LHCN-M2 (cell line): ENCODE results near the gene SRD5A1. TPM values are rescaled to one million over a fixed set of nuclear protein-coding genes. Genes with fewer than 3 reads are reported as not detected.
"Not testable (repeated sequence)": the region's sequence is repeated elsewhere in the genome, so short reads cannot be mapped to it uniquely, and the experiment has no call there.

Experiments
- DNase-seq: peaks from one replicate; pipeline ENCODE4 v3.0.0-alpha.2; 2012; ENCODE audit warnings: low read depth
- total RNA-seq: library from RNA; depleted of rRNA; stranded (reverse); fragments of >200 nt; gene quantifications from 2 replicates; pipeline ENCODE4 v1.2.3, GENCODE V29; 2014

SRD5A1 gene
- total RNA-seq, 1 experiment from 2014 or later: 34.1 TPM

DNA sequence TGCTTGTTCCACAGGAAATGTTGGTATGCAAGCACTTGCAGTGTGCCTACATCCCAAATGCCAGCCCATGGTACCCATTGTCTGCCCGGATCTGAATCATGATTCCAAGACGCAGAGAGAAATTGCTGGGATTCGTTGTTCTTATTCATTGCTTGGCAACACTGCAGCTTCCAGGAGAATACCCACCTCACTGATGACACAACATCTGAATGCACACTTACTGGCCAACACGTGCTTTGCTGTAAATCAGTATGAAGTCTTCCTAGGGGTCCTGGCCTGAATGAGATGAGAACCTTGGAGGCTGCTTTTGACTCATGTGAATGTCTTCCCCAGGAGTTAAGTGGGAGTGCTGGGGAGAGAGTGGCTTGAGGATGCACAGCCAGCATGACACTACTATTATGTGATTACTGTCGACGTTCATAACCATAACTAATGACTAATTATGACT, 11.6 kb downstream of the SRD5A1 start:
- DNase-seq: no peak

- peak; percentile 71 for DNase-seq
Observed at GRCh38 chr5:6645571-6646362, 12.5 kb downstream of the SRD5A1 start.

DNA sequence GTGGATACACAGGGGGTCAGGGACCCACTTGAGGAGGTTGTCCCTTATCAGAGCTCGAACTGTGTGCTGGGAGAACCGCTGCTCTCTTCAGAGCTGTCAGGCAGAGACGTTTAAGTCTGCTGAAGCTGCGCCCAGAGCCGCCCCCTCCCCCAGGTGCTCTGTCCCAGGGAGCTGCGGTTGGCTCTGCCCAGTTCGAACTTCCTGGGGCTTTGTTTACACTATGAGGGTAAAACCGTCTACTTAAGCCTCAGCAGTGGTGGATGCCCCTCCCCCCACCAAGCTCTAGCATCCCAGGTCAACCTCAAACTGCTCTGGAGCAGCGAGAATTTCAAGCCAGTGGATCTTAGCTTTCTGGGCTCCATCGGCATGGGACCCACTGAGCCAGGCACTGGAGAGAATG, 15.9 kb downstream of the SRD5A1 start:
- DNase-seq: no peak

DNA sequence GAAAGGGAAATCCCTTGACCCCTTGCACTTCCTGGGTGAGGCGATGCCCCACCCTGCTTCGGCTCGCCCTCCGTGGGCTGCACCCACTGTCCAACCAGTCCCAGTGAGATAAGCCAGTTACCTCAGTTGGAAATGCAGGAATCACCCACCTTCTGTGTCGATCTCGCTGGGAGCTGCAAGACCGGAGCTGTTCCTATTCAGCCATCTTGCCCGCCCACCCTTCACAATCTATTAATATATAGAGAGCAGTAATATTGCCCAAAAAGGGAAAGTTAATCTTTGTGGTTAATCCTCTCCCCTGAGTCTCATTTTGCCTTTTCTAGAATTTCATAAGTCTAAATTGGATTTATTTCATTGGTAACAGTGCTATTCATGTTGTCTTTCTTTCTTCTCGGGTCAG, 16.4 kb downstream of the SRD5A1 start:
- no peak for DNase-seq

DNA sequence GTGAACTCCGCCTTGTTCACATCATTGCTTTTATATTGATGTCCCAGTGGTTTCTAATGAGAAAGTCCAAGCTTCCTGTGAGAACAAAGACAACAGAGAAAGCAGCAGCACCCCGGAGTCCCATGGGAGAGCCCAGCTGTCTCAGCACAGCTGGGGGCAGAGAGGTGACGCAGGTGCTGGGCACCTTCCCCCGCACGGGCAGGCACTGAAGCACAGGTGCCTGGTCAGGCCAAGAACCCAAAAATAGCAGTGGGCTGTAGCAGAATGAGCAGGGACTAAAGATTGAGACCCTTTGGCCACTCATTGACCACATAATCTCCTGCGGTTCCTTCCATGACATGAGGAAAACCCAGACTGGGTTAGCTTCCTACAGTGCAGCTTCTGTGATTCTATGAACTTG, 18.8 kb downstream of the SRD5A1 start:
- peak; percentile 5 for DNase-seq

DNA sequence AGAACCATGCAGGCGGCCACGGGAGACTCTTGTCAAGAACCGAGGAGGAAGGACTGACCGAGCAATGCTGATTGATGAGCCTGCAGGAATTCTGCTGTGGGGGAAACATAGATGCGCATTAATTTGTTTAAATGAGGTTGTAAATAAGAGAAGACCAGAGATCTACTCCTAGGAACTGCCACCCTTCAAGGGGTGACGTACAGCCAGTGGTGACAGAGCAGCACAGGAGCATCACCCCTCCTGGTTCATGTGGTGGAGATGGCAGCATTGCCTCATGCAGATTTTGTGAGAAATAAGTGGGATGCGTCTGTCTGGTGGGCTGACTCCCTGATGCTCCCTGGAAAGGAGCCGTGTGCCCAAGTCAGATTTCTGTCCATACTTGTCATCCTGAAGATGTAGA, 22.2 kb downstream of the SRD5A1 start:
- DNase-seq: no peak

DNA sequence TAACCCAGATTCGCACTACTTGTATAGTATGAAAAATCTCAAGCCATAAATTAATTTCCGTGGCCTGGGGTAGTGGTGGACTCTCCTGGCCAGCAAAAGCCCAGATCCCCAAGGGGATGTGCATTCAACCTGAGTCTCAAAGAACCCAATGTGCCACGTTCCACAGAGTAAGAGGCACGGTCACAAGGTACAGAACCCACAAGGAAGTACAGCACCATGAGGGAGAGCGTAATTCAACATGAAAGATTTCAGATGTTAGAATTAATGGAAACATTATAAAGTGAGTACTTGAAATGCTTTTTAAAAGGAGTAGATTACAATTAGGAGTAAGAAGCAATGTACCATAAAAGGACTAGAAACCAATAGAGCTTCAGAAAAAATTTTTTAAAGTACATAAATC, 23.4 kb downstream of the SRD5A1 start:
- DNase-seq: peak; percentile 20

- DNase-seq: no peak
Observed at GRCh38 chr5:6659941-6660684, 26.9 kb downstream of the SRD5A1 start.

GRCh38 chr5:6660688-6661087, 27.4 kb downstream of the SRD5A1 start:
- no peak for DNase-seq

DNA sequence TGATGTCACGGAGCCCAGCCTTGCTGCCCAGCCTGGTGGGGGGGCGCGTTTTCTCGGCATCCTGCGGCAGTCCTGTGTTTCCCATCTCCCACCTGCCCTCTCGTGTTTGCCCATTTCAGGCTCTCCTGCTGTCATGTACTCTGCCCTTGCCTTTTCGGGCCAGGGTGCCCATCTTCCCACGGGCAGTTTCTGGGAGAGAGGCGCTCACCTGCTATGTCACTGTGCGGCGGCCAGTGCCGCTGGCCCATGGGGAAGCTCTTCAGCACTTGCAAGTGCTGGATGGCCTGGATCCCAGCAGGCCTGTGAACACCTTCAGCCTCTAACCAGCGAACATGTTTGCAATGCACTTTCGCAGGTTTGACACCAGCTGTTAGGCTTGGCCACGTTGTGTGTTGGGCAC, 33.5 kb downstream of the SRD5A1 start:
- DNase-seq: no peak

DNA sequence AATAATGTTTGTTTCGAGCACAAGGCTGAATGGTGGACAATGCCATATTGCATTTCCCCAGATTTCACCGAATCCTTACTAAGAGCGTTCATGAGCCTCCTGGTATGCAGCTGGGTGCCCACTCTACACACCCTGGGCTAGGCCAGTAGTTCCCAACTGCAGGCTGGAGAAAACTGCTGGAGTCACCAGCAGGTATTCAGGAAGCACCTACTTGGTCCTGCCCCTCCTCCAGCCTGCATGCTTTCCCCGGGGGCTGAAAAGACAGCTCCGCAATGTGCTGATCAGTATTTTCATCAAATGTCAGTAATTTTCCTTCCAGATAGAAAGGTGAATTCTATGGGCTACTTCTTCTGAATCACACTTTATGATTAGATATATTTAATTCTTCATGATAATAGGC, 34.4 kb downstream of the SRD5A1 start:
- no peak for DNase-seq

- not testable (repeated sequence) for DNase-seq
Observed at GRCh38 chr5:6668717-6669116, 35.5 kb downstream of the SRD5A1 start.

DNA sequence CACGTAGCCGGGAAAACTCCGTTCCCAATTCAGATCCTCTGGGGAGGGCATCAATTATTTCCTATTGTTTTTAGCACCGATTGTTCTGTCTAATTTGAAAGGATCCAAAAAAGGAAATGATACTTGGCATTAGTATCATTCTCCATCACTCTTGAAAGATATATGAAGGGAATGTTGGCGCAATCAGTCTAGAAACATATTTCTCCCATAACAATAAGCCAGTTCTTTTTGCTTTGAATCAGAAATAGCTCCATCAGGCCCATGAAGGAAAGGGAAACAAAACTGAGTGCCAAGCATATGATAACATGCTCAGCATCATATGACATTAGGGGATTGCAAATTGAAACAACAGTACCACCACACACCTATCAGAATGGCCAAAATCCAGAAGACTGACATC, 39.8 kb downstream of the SRD5A1 start:
- no peak for DNase-seq

DNA sequence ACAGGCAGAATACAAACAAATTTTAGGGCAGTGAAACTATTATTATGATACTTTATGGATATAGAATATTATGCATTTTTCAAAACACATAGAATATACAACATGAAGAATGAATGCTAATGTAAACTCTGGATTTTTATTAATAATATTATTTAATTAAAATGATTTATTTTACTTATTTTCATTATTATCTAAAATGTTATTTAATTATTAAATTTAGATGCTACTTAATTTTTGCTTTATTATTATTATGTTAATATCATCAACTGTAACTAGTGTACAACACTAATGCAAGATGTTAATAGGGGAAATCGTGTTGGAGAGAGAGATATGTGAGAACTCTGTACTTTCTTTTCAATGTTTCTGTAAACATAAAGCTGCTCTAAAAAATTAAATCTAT, 40.7 kb downstream of the SRD5A1 start:
- DNase-seq: no peak

DNA sequence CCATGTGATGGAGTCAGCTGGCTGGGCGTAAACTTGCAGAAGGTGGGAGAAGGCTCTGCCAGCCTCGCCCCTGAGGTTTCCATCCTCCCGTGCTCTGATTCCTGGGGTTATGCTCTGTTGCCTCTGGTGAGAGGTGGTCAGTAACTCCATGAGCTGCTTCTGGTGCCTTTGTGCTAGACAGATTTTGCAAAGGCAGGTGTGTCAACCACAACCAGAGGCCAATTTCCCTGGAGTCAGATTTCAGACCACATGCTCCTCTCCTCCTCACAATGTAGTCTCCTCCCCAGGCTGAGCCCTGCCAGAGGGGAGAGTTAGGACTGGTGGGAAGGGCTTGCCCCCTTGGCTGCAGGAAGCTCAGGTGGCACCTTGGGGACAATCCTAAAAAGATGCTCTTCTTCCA, 41.2 kb downstream of the SRD5A1 start:
- no peak for DNase-seq

- no peak for DNase-seq
Observed at GRCh38 chr5:6674886-6675285, 41.6 kb downstream of the SRD5A1 start.

GRCh38 chr5:6675784-6676491, 42.7 kb downstream of the SRD5A1 start:
- DNase-seq: peak; percentile 24

- DNase-seq: peak; percentile 86
Observed at GRCh38 chr5:6676702-6677101, 43.5 kb downstream of the SRD5A1 start.

DNA sequence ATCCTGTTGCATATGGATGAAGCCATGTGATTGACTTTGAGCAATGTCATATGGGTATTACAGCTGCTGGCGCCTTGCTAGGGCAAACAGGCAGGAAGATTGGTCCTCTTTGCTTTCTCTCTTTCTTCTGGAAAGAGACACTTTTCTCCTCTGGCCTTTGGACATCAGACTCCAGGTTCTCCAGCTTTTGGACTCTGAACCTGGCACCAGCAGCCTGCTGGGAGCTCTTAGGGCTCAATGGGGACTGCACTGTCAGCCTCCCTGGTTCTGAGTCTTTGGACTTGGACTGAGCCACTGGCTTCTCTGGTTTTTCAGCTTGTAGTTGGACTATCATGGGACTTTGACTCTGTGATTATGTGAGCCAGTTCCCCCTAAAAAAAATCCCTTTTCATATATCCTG, 45.1 kb downstream of the SRD5A1 start:
- no peak for DNase-seq

DNA sequence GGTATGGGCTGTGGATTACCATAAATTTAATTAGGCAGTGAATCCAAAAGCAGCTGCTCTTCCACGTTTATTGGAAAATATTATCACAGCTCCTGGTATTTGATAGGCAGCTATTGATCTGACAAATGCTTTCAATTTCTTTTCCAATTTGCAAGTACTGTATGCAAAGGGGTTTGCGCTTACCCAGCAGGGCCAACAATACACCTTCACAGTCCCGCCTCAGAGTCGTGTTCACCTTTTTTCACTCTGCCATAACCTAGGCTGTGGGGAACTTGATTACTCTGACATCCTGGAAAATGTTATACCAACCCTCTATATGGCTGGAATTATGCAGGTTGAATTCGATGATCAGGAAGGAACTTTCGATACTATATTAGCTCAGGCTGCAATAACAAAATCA, 47.7 kb downstream of the SRD5A1 start:
- no peak for DNase-seq

DNA sequence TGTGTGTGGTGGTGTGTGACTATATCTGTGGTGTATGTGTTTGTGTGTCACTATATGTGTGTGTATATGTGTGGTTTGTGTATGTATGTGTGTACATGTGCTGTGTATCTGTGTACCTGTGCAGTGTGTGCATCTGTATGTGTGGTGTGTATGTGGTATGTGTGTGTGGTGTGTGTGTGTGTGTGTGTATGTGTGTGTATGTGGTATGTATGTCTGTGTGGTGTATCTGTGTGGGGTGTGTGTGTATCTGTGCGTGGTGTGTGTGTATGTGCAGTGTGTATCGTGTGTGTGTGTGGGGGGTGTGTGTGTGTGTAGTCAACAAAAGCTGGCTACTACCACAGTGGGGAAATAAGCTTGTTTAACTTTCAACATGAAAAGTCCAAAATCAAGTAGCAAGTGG, 48.4 kb downstream of the SRD5A1 start:
- DNase-seq: no peak

- DNase-seq: no peak
Observed at GRCh38 chr5:6682239-6682638, 49.0 kb downstream of the SRD5A1 start.
